Body of pancreas (tissue), 4 donors: ENCODE data around the gene AP3M1. TPM values are rescaled to one million over a fixed set of nuclear protein-coding genes. Genes with fewer than 3 reads are reported as not detected.

Experiments
- ATAC-seq: fragments of 150-250 bp; one replicate; pipeline ENCODE4 v1.9.1; 2016
- DNase-seq, 4 donors: peaks; one replicate each; pipeline ENCODE4 v3.0.0-alpha.2; 2019
- H3K27ac ChIP-seq, 4 donors: fragments of 200-600 bp; sonication (generic); 1 replicate in 3 of 4; 2 replicates in 1 of 4; pipeline versions ENCODE4 v1.5.1 to v1.6.1; 2016 to 2019; ENCODE audit warnings: mild to moderate bottlenecking in 1 of 4, mixed read lengths in 1 of 4, moderate library complexity in 1 of 4
- H3K27me3 ChIP-seq, 2 donors: fragments of 200-600 bp; sonication (generic); one replicate each; pipeline ENCODE4 v1.6.0; 2016; ENCODE audit warnings: mild to moderate bottlenecking in 1 of 2
- H3K36me3 ChIP-seq, 2 donors: fragments of 200-600 bp; sonication (generic); replicated peaks in 1 of 2; 2 replicates each; pipeline ENCODE4 v1.5.1; 2016; ENCODE audit warnings: low read depth in 2 of 2; ENCODE audit not compliant: insufficient read depth in 1 of 2
- H3K4me1 ChIP-seq: fragments of 200-600 bp; sonication (generic); one replicate; pipeline ENCODE4 v1.6.0; 2016
- H3K4me3 ChIP-seq, 2 donors: fragments of 200-600 bp; sonication (generic); 1 replicate in 1 of 2; 2 replicates in 1 of 2; pipeline ENCODE4 v1.5.1; 2016 to 2019
- H3K9me3 ChIP-seq, 3 donors: fragments of 200-600 bp; sonication (generic); 1 replicate in 2 of 3; 2 replicates in 1 of 3; pipeline ENCODE4 v1.5.1; 2016
- CTCF ChIP-seq, 7 experiments: fragments of 450-650 bp in 4 of 7; fragments of 200-600 bp in 3 of 7; sonication (generic) in 3 of 7; IDR thresholded peaks; one replicate each; pipeline ENCODE4 v1.5.1; 2016 to 2019; ENCODE audit warnings: antibody characterized with exemption in 7 of 7
- POLR2A ChIP-seq, 3 donors: fragments of 450-650 bp; IDR thresholded peaks; one replicate each; pipeline ENCODE4 v1.6.1; 2016; ENCODE audit warnings: antibody characterized with exemption in 3 of 3, mild to moderate bottlenecking in 2 of 3
- WGBS, 2 donors: methylation state at CpG; one replicate each; pipeline ENCODE4 v1.1.5; 2017; 5-methylcytosine and 5-hydroxymethylcytosine counted together
- intact Hi-C: fragments of 100-400 bp; cut with DNase I; formaldehyde crosslinking; loops from one replicate; pipeline ENCODE4 v1.15.1; 2023
- total RNA-seq, 2 donors: library from RNA; depleted of rRNA; stranded (reverse); fragments of >200 nt; gene quantifications; one replicate each; pipeline ENCODE4 v1.1.0, GENCODE V29; 2016

AP3M1 gene
- total RNA-seq, 2 donors from 2014 or later, result 7.9 to 17.1 TPM

DNA sequence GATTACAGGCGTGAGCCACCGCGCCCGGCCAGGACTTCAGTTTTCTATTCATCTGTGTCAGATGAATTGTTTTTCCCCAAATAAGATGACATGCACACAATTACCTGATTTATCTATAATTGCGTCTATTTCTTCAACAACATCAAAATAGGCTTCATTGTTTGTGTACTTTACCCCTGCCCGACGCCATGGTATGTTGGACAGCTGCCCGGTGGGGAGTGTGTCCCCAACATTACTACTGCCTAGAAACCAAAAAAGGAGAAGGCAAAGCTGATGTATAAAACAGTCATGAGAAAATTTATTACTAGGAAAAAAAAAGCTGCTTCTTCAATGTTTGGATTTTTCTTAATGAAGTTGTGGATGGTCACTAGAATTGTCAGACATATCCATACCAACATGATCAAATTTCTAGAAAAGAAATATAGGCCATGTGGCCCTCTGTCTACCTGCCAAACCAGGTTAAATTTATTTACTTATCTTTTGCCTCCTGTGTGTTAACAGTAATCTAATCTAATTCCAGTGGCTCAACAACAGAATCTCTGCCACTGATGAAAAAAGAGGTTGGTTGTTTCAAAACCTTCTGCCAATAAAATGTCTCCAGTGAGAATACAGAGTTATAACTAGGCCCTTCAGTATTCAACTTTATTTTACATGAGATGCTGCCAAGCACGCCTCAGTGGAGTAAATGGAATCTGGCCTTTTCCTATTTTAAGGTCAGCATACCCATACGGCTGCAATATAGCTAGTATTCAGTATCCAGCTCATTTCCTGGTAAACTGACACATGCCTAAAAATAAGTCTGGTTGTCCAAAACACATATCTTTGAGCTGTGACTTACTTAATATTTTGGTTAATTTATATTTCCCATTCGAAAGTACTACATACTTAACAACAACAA lies 16.5 kb downstream of the AP3M1 start:
- Histone ChIP-seq H3K27me3 (no peaks in the 10 kb centered on the region), H3K36me3 (peaks cover 7 to 35% of the 10 kb centered on the region in 2 donors), H3K4me3 (no peak overlapping the region), H3K27ac (peak overlapping the region in 1 of 4 donors; percentile 29), H3K9me3 (no peaks in the 10 kb centered on the region), H3K4me1 (peaks cover 10% of the 10 kb centered on the region)
- no peak for DNase-seq
- intact Hi-C loops, result no loop called here
- no peak for TF ChIP-seq CTCF (IDR thresholded peaks at IDR 0.05)
- WGBS, 2 donors, result 66 to 68% methylated on average over 11 of the region's 11 CpGs
- no peak for ATAC-seq

DNA sequence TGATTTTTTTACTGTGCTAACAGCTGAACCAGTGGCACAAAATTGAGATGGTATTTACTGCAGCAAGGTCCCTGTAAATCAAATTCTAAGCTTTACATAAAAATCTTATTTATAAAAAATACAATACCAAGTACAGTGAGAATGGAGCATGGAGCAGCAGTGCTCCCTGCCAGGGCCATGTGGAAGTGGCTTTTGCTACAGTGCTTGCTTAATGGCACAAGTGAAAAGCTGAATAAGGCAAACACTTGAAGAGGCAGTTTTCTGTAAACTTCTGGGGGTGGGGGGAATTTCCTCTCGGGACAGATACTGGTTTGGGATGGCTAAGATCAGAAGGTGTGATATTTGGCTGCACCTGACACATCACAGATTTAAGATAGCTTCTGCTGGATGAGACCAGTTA lies 27.5 kb downstream of the AP3M1 start:
- TF ChIP-seq POLR2A (IDR thresholded peaks at IDR 0.05) (no peak), CTCF (IDR thresholded peaks at IDR 0.05) (no peak)
- H3K36me3 ChIP-seq, result peaks cover 4 to 32% of the 10 kb centered on the region in 2 donors
- ATAC-seq (no peak), DNase-seq (no peak)
- H3K27ac ChIP-seq, result no peak overlapping the region
- H3K27me3 ChIP-seq, result no peaks in the 10 kb centered on the region
- no peaks in the 10 kb centered on the region for H3K9me3 ChIP-seq
- H3K4me3 ChIP-seq, result no peak overlapping the region
- WGBS, 2 donors, result 0 to 36% methylated on average over 1 of the region's 1 CpG
- no peaks in the 10 kb centered on the region for H3K4me1 ChIP-seq
- intact Hi-C loops, result no loop called here

DNA sequence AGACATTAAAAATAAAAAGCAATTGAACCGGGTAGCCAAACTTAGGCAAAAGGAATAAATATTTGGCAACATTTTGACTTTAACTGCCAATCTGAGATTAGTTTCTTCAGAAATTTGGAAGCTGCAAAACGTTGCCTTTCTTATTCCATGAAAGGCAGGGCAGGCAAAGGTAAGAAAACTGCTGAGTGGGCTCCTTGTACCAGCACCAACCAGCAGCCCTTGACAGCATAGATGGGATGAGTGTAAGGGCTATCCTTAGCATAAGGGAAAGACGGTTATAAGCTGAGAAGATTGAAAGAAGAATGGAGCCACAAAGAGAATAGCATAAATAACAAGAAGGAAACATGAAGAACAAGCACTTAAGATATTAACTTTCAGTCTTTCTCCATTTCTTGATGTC lies 28.6 kb downstream of the AP3M1 start:
- no peaks in the 10 kb centered on the region for H3K4me1 ChIP-seq
- 59 to 62% methylated on average over 3 of the region's 3 CpGs for WGBS, 2 donors
- no peak for ATAC-seq
- TF ChIP-seq POLR2A (IDR thresholded peaks at IDR 0.05) (no peak), CTCF (IDR thresholded peaks at IDR 0.05) (no peak)
- no peaks in the 10 kb centered on the region for H3K9me3 ChIP-seq
- intact Hi-C loops, result no loop called here
- H3K36me3 ChIP-seq, result peaks cover 4 to 31% of the 10 kb centered on the region in 2 donors
- no peak overlapping the region for H3K27ac ChIP-seq
- DNase-seq, result no peak
- H3K27me3 ChIP-seq, result no peaks in the 10 kb centered on the region
- H3K4me3 ChIP-seq, result no peak overlapping the region

- peaks cover 4 to 30% of the 10 kb centered on the region in 2 donors for H3K36me3 ChIP-seq
- 79 to 86% methylated on average over 1 of the region's 1 CpG for WGBS, 2 donors
- H3K27me3 ChIP-seq, result no peaks in the 10 kb centered on the region
- intact Hi-C loops, result no loop called here
- ATAC-seq (no peak), DNase-seq (no peak)
- no peaks in the 10 kb centered on the region for H3K4me1 ChIP-seq
- no peak for TF ChIP-seq CTCF (IDR thresholded peaks at IDR 0.05)
- TF ChIP-seq POLR2A (IDR thresholded peaks at IDR 0.05), result no peak
- H3K27ac ChIP-seq, result no peak overlapping the region
- H3K9me3 ChIP-seq, result no peaks in the 10 kb centered on the region
- no peak overlapping the region for H3K4me3 ChIP-seq
Observed at GRCh38 chr10:74121368-74121767, 29.3 kb downstream of the AP3M1 start.

GRCh38 chr10:74120911-74121310 lies 29.7 kb downstream of the AP3M1 start:
- WGBS, 2 donors, result 14 to 27% methylated on average over 1 of the region's 1 CpG
- Histone ChIP-seq H3K36me3 (peaks cover 4 to 28% of the 10 kb centered on the region in 2 donors), H3K4me1 (no peaks in the 10 kb centered on the region), H3K27ac (no peak overlapping the region), H3K27me3 (no peaks in the 10 kb centered on the region), H3K9me3 (no peaks in the 10 kb centered on the region), H3K4me3 (no peak overlapping the region)
- DNase-seq, result no peak
- intact Hi-C loops, result no loop called here
- TF ChIP-seq CTCF (IDR thresholded peaks at IDR 0.05) (no peak), POLR2A (IDR thresholded peaks at IDR 0.05) (no peak)
- no peak for ATAC-seq
